Activated naive CD8-positive, alpha-beta T cell treated with anti-CD3 and anti-CD28 coated beads for 36 hours (primary cell): ENCODE measurements around the gene CADM1. TPM values are rescaled to one million over a fixed set of nuclear protein-coding genes. Genes with fewer than 3 reads are reported as not detected.

Experiments used
- DNase-seq: peaks from one replicate; pipeline ENCODE4 v3.0.0; 2021
- H3K27ac Mint-ChIP-seq: one replicate; pipeline ENCODE4 v1.8.0; 2022; ENCODE audit warnings: mild to moderate bottlenecking, moderate library complexity, mixed read lengths
- H3K27me3 Mint-ChIP-seq: one replicate; pipeline ENCODE4 v1.8.0; 2022; ENCODE audit warnings: mild to moderate bottlenecking, mixed read lengths
- H3K36me3 Mint-ChIP-seq: one replicate; pipeline ENCODE4 v1.8.0; 2021; ENCODE audit warnings: mild to moderate bottlenecking, mixed read lengths
- H3K4me1 Mint-ChIP-seq: one replicate; pipeline ENCODE4 v1.8.0; 2021; ENCODE audit warnings: mixed read lengths
- H3K4me3 Mint-ChIP-seq: one replicate; pipeline ENCODE4 v1.8.0; 2022; ENCODE audit warnings: mild to moderate bottlenecking, moderate library complexity, mixed read lengths
- H3K9me3 Mint-ChIP-seq: one replicate; pipeline ENCODE4 v1.8.0; 2022; ENCODE audit warnings: mixed read lengths
- total RNA-seq, 2 experiments: library from RNA; stranded (reverse); gene quantifications; one replicate each; pipeline ENCODE4 v1.2.3, GENCODE V29; 2021

Gene CADM1
- total RNA-seq, 2 experiments from 2014 or later: not detected

DNA sequence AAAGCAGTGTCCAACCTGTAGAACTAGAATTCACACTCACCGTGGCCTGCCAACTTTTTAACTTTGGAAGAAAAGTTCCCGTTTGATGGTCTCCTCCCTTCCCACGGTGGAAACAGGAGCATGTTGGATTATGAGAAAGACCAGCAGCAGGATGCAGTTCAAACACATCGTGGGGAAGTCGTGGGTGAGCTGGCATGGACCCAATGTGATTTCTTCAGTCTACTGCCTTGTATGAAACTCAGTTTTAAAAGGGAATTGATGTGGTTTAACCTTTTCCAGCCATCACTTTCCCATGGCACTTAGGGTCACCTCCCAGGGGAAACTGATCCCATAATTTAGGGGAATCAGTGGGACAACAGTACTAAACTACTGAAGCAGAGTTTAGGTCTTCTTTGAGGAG, 318.3 kb downstream of the CADM1 start:
- H3K27me3 Mint-ChIP-seq: no peaks in the 10 kb centered on the region
- H3K27ac Mint-ChIP-seq: no peak overlapping the region
- no peaks in the 10 kb centered on the region for H3K4me1 Mint-ChIP-seq
- no peak for DNase-seq
- H3K36me3 Mint-ChIP-seq: no peaks in the 10 kb centered on the region
- H3K4me3 Mint-ChIP-seq: no peak overlapping the region
- no peaks in the 10 kb centered on the region for H3K9me3 Mint-ChIP-seq

DNA sequence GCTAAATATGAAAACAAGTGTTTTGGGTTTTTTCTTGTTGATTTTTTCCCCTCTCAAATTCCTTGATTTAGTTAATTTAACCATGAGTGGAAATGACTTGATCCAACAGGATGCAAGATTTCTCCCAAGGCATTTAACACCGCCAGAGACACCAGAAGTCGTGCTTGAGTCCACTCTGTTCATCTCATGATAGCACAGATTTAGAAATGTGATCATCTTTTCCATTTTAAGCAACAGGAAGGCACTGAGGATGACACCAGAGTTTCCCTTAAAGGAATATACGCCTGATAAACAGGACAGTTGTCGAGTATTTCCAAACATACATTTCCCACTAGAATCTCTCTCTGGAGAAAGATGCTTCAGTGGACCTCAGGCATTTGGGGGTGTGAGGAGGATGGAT, 318.7 kb downstream of the CADM1 start:
- H3K27me3 Mint-ChIP-seq: no peaks in the 10 kb centered on the region
- no peaks in the 10 kb centered on the region for H3K9me3 Mint-ChIP-seq
- H3K27ac Mint-ChIP-seq: no peak overlapping the region
- DNase-seq: no peak
- H3K4me3 Mint-ChIP-seq: no peak overlapping the region
- H3K36me3 Mint-ChIP-seq: no peaks in the 10 kb centered on the region
- H3K4me1 Mint-ChIP-seq: no peaks in the 10 kb centered on the region

DNA sequence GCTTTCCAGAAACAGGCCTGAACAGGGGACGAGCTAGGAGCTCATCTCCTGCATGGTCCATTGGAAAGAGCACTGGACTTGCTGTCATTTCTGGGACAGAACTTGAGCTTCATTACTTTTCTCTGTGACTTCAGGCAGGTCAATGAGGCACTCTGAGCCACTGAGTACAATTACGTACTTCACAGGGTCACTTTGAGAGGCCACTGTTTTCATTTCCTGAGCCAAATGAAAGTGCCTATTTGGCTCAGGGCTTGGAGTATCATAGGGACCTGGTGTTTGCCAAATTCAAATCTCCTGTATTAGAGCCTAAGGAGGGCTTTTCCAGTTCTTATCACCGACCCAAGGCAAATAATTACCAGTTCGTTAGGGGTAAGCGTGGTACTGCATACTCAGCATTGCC, 319.3 kb downstream of the CADM1 start:
- Mint-ChIP-seq H3K36me3 (no peaks in the 10 kb centered on the region), H3K4me3 (no peak overlapping the region), H3K4me1 (no peaks in the 10 kb centered on the region), H3K9me3 (no peaks in the 10 kb centered on the region), H3K27ac (no peak overlapping the region), H3K27me3 (no peaks in the 10 kb centered on the region)
- no peak for DNase-seq

DNA sequence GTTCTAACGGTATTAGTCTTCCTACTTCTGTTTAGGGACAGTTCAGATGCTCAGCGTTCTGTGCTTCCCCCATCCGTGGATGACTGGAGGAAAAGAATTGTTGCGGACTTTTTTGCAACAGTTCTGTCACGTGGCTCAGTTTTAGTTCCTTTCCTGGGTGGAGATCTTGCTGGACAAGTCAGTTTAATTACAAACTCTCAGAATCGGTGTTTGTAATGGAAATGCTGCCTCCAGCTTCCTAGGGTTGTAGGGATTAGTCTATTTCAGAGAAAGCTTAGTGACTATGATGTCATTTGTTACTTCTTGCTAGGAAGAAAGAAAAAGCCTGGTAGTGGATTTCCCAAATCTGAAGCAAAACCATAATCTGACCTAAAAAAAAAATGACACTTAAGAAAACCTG, 320.4 kb downstream of the CADM1 start:
- Mint-ChIP-seq H3K4me1 (no peaks in the 10 kb centered on the region), H3K9me3 (no peaks in the 10 kb centered on the region), H3K27me3 (no peaks in the 10 kb centered on the region), H3K4me3 (no peak overlapping the region), H3K36me3 (no peaks in the 10 kb centered on the region), H3K27ac (no peak overlapping the region)
- no peak for DNase-seq

DNA sequence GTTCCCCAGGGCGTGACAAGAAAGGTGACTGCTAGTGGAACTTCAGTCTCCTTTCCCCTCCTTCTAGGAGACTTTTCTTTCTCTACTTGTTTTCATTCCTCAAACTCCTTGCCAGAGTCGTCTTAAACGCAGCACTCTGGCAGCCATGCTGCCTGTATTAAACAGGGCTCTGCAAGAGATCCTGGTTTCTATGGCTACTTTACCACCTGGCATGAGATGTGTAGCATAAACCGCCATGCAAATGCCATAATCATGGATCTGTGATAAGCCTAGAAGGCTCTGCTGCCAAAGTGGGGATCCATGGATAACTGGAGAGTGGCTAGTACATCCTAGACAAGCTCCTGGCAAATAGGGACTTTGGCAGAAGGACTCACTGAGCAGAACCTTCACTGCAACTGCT, 321.1 kb downstream of the CADM1 start:
- no peaks in the 10 kb centered on the region for H3K9me3 Mint-ChIP-seq
- H3K27ac Mint-ChIP-seq: no peak overlapping the region
- H3K4me3 Mint-ChIP-seq: no peak overlapping the region
- no peaks in the 10 kb centered on the region for H3K36me3 Mint-ChIP-seq
- H3K27me3 Mint-ChIP-seq: no peaks in the 10 kb centered on the region
- DNase-seq: no peak
- no peaks in the 10 kb centered on the region for H3K4me1 Mint-ChIP-seq

DNA sequence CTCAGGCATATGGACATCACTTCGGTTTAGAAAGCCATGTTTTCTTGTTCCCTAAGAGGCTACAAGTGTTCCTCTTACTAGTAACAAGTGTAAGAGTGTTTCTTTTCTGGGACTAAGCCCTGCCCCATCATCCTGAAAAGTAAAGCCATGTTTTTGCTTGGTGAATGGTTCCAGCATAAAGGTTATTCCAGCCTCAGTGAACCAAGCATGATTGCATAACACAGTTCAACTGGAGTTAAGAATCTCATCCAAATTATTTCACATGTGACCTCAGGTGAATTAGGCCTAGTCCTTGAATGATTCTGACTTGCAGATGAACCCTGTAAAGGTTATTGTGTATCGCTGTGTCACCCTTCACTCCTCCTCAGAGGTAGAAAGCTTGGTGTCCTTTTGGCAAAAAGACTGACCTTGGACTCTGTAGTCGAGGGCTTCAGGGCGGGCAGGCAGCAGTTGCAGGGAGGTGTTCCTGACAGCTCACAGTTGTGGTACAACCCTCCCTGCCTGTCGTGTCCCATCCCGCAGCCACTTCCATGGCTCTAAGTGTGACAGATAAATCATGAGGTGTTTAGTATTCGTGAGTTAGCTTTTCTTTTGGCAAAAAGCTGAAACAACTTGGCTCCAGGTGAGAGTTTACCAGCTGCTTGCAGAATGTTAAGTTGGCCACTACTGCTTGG, 321.8 kb downstream of the CADM1 start:
- Mint-ChIP-seq H3K27me3 (no peaks in the 10 kb centered on the region), H3K36me3 (no peaks in the 10 kb centered on the region), H3K4me3 (no peak overlapping the region), H3K4me1 (no peaks in the 10 kb centered on the region), H3K27ac (no peak overlapping the region), H3K9me3 (no peaks in the 10 kb centered on the region)
- no peak for DNase-seq

DNA sequence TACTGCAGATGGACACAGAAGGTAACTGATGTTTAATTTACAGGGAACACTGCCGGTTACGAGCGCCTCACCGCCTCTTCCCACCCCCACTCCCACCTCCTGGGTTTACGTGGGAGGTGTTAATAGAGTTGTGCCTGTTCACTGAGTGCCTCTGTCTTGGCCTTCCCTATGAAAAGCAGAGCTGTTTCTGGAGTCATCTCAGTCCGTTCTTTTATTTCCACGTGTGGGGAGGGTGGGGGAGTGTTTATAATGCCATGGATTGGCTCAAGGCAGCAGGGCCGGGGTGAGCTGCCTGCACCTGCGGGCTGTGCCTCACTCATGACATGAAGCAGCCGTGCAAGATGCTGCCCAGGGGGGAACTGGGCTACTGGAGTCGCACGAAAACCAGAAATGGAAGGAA, 322.7 kb downstream of the CADM1 start:
- Mint-ChIP-seq H3K4me1 (no peaks in the 10 kb centered on the region), H3K9me3 (no peaks in the 10 kb centered on the region), H3K27ac (no peak overlapping the region), H3K27me3 (no peaks in the 10 kb centered on the region), H3K4me3 (no peak overlapping the region), H3K36me3 (no peaks in the 10 kb centered on the region)
- DNase-seq: no peak

DNA sequence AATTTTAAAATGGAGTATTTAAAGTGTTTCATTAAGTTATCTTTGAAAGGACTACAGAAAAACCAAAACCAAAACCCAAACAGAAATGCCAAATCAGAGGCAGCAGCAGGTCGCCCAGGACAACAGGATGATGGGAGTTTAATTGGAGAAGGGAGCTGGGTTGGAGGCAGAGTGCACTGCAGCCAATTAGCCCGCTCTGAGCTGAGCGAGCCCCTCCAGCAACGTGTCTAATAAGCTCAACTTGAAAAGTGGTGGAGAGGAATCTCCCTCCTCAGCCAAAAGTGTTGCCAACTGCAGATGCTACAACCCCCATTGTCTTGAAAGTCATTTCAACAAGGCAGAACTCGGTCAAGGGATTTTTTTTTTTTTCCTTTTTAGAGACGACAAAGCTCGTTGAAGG, 323.9 kb downstream of the CADM1 start:
- Mint-ChIP-seq H3K4me1 (no peaks in the 10 kb centered on the region), H3K4me3 (no peak overlapping the region), H3K27ac (no peak overlapping the region), H3K9me3 (no peaks in the 10 kb centered on the region), H3K27me3 (no peaks in the 10 kb centered on the region), H3K36me3 (no peaks in the 10 kb centered on the region)
- DNase-seq: no peak

DNA sequence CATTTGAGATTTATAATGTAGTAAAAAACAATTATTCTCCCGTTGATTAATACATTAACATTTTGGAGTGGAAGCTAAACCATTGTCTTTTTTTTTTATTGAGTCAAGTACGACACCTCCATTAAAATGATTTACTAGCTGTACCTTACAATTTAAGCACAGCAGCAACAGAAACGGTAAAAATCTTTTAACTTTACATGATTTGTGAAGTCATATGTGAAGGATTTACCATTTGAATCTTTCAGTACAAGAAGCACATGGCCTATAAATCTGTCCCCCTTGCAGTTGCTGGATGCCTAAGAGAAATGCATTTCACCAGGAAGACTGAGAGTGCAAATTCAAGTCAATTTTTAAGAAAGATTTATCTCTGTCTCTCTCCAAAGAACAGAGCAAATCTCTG, 324.6 kb downstream of the CADM1 start:
- Mint-ChIP-seq H3K27me3 (no peaks in the 10 kb centered on the region), H3K36me3 (no peaks in the 10 kb centered on the region), H3K27ac (no peak overlapping the region), H3K4me3 (no peak overlapping the region), H3K4me1 (no peaks in the 10 kb centered on the region), H3K9me3 (no peaks in the 10 kb centered on the region)
- no peak for DNase-seq

DNA sequence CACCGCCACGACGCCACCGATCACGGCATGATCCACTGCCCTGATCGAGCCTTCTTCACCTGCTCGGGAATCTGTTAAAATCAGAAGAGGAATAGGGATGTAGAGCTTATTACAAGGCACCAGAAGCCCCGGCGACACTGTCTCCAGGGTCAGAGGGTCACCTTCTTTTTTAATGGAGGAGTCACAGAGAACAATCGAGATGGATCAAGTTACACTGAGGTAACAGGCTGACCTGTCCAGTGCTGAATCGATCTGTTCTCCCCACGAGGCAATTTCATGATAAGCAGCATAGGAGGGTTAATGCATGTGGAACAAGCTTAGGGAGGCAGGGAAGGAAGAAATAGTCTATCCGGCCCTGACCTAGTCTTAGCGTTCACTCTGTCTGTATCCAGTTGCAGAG, 325.5 kb downstream of the CADM1 start:
- Mint-ChIP-seq H3K27me3 (no peaks in the 10 kb centered on the region), H3K4me1 (no peaks in the 10 kb centered on the region)

DNA sequence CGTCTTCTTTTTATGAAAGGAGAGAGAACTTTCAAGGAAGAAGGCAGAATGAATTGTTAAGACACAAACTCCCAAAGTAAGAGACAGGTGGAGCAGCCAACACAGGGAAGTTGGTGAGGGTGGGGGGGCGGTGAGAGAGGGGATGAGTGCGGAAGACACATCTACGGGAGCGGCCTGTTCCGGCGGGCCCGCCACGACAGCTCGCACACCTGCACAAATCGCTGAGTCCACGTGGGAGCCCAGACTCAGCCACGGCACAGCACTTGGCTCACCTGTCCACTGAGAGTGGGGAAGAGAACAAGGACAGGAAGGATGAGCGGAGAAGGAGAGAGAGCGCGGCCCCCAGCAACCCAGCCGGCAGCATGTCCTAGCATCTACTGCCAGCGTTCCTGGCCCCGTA, 331.1 kb downstream of the CADM1 start:
- Mint-ChIP-seq H3K27me3 (peaks cover 8% of the 10 kb centered on the region), H3K4me1 (no peaks in the 10 kb centered on the region), H3K27ac (no peak overlapping the region), H3K9me3 (no peaks in the 10 kb centered on the region), H3K4me3 (no peak overlapping the region), H3K36me3 (no peaks in the 10 kb centered on the region)
- no peak for DNase-seq

More for the DNA sequence above, 325.5 kb downstream of the CADM1 start:
- H3K27ac Mint-ChIP-seq: no peak overlapping the region
- H3K36me3 Mint-ChIP-seq: no peaks in the 10 kb centered on the region
- DNase-seq: no peak
- H3K9me3 Mint-ChIP-seq: no peaks in the 10 kb centered on the region
- H3K4me3 Mint-ChIP-seq: no peak overlapping the region

DNA sequence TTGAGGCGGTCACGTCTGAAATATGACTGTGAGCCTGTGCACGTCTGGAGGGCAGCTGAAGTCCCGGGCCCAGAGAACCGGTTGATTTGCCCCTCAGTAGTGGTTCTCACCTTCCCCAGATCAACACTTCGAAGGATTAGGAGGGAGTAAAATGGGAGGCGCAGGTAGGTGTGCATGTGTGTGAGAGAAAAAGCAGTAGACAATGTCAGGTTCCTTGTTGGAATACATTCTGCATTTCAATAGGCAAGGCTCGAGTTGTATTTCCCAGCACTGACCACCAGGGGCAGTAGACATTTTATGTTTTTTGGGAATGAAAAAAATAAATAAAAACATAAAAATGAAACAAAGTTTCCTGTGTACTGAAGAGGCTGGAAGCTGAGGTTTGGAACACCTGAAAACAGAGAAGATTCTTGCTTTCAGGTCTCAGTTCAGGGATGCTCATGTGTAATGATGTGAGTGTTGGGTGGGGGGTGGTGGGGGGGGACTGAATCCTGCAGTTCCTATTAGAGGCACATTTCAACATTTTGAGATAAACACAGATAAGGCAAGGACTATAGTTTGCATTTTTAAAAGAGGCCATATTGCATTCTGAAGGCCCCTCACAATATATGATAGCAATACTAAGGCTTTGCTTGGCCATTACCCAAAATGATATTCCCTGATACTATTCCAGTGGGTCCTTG, 333.9 kb downstream of the CADM1 start:
- Mint-ChIP-seq H3K4me1 (no peaks in the 10 kb centered on the region), H3K27ac (no peak overlapping the region), H3K36me3 (no peaks in the 10 kb centered on the region), H3K27me3 (peaks cover 9% of the 10 kb centered on the region), H3K9me3 (no peaks in the 10 kb centered on the region), H3K4me3 (no peak overlapping the region)
- DNase-seq: no peak

DNA sequence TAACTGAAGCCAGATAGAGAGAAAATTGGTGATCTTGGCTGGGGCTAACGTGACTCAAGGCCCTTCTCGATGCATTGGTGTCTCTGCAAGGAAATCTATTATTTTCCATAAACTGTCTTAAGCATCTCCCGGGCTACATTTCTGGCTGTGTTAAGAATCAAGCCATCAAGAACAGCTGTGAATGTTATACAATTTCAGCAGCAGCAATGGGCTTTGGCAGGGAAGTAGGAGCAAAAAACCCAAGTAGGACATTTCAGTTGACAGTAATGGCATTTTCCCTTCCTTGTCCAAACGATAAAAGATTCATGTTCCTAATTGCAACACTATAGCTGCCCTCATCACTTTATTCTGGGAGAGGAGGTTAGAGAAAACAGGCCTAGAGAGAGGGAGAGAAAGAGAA, 335.0 kb downstream of the CADM1 start:
- no peak for DNase-seq
- no peaks in the 10 kb centered on the region for H3K36me3 Mint-ChIP-seq
- H3K4me3 Mint-ChIP-seq: no peak overlapping the region
- H3K9me3 Mint-ChIP-seq: no peaks in the 10 kb centered on the region
- H3K27me3 Mint-ChIP-seq: peaks cover 12% of the 10 kb centered on the region
- H3K4me1 Mint-ChIP-seq: no peaks in the 10 kb centered on the region
- H3K27ac Mint-ChIP-seq: no peak overlapping the region

DNA sequence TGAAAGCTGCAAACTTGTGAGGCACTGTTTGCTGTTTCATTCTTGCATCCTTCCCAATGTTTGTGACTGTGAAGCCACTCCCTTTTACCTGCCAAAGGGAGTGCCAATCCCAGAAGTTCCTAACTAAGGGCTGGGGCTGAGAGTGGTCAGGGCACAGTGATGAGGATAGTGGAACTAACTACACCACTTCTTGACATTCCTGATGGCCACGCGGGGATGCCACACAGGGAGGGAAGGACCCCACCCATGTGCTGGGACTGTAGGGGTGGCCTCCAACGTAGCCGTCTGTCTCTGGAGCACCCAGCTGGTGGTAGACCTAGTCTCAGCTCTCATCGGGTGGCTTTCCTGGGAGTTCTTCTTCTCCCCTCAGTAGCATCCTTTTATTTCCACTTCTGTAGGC, 335.5 kb downstream of the CADM1 start:
- Mint-ChIP-seq H3K27me3 (peaks cover 12% of the 10 kb centered on the region), H3K4me3 (no peak overlapping the region), H3K27ac (no peak overlapping the region), H3K9me3 (no peaks in the 10 kb centered on the region), H3K36me3 (no peaks in the 10 kb centered on the region), H3K4me1 (no peaks in the 10 kb centered on the region)
- DNase-seq: no peak

DNA sequence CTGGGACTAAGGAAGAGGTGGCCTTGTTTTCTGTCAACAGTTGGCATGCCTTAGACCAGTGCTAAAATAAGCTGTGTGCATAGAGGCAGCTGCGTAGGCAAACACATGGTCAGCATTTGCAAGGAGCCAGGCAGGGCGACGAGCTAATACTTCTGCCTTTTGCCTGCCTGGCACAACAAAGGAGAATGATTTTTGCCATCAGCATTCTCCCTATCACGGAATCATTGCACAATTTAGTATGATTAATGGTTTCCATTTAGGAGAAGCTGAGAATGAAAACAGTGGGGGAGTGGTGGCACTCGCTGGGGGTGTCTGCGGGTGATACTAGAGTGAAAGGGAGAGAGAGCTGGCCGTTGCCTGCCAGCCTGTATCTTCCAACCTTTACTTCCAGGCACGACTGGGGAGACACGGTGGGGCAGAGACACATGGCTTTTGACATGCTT, 336.0 kb downstream of the CADM1 start:
- no peak overlapping the region for H3K4me3 Mint-ChIP-seq
- H3K27ac Mint-ChIP-seq: no peak overlapping the region
- peaks cover 12% of the 10 kb centered on the region for H3K27me3 Mint-ChIP-seq
- no peak for DNase-seq
- H3K4me1 Mint-ChIP-seq: no peaks in the 10 kb centered on the region
- no peaks in the 10 kb centered on the region for H3K36me3 Mint-ChIP-seq
- no peaks in the 10 kb centered on the region for H3K9me3 Mint-ChIP-seq

DNA sequence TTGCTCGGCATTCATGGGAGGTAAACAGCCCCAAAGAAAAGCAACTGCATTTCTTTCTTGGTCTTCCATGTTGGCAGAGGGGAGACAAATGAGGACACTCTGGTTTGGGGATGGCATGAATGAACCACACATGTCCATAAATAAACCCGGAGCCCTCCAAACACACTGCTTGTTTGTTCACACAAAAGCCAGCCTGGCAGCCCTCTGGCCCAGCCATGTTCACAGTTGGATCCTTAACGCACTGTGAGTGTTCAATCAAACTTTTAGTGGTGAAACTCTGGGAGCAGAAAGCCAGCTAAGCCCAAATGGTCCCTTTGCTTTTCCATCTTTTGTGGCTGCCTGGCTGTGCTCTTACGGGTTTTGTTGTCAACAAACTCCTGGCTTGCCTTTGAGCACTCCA, 336.8 kb downstream of the CADM1 start:
- Mint-ChIP-seq H3K36me3 (no peaks in the 10 kb centered on the region), H3K27me3 (peaks cover 12% of the 10 kb centered on the region), H3K4me3 (no peak overlapping the region), H3K9me3 (no peaks in the 10 kb centered on the region), H3K4me1 (no peaks in the 10 kb centered on the region), H3K27ac (no peak overlapping the region)
- no peak for DNase-seq
